ENCODE results near the gene GMDS.

Gene GMDS

DNA sequence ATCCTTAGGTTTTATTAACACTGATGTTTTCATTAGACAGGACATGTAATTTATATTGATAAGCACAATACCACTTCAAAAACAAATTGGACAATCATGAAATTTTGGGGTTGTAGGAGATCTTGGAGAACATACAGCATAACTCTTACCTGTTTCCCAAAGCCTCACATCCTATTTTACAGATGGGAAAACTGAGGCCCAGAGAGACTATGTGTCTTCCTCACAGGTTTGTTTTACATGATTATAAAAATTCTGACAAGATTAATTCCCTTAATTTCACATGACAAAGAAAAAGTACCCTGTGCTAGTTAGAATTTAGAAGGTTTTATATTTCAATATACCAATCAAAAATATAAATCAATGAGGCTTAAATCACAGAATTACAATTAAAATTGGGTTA lies 145.5 kb downstream of the GMDS start:
- no peak for TF ChIP-seq EZH2 (IDR thresholded peaks at IDR 0.05; ENCODE audit: borderline replicate concordance, low read depth, low read length, severe bottlenecking)
- TF ChIP-seq, protein P1, sequence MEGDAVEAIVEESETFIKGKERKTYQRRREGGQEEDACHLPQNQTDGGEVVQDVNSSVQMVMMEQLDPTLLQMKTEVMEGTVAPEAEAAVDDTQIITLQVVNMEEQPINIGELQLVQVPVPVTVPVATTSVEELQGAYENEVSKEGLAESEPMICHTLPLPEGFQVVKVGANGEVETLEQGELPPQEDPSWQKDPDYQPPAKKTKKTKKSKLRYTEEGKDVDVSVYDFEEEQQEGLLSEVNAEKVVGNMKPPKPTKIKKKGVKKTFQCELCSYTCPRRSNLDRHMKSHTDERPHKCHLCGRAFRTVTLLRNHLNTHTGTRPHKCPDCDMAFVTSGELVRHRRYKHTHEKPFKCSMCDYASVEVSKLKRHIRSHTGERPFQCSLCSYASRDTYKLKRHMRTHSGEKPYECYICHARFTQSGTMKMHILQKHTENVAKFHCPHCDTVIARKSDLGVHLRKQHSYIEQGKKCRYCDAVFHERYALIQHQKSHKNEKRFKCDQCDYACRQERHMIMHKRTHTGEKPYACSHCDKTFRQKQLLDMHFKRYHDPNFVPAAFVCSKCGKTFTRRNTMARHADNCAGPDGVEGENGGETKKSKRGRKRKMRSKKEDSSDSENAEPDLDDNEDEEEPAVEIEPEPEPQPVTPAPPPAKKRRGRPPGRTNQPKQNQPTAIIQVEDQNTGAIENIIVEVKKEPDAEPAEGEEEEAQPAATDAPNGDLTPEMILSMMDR (IDR thresholded peaks at IDR 0.05; ENCODE audit: borderline replicate concordance, extremely low read depth, low read length, poor library complexity, severe bottlenecking): no peak
- H2AFZ ChIP-seq (ENCODE audit: low read depth, low read length): no peak overlapping the region
- H3K36me3 ChIP-seq (ENCODE audit: insufficient read depth, low read length): no peaks in the 10 kb centered on the region
- 0 out of 2 replicates have a peak, but pooled peaks cover 3% of the 10 kb centered on the region for H3K4me1 ChIP-seq (ENCODE audit: insufficient read depth, low read length)
- H3K9ac ChIP-seq (ENCODE audit: low read depth, low read length): no peak overlapping the region
- H3K27me3 ChIP-seq (ENCODE audit: insufficient read depth, low read length, poor library complexity): no peaks in the 10 kb centered on the region
- no peaks in the 10 kb centered on the region for H3K79me2 ChIP-seq (ENCODE audit: insufficient read depth, low read length)
- no peaks in the 10 kb centered on the region for H4K20me1 ChIP-seq (ENCODE audit: insufficient read depth, low read length)
- ATAC-seq (ENCODE audit: insufficient read depth, low read depth): no peak
- H3K27ac ChIP-seq (ENCODE audit: low read length): no peak overlapping the region
- DNase-seq: no peak
- no peak overlapping the region for H3K4me3 ChIP-seq (ENCODE audit: low read depth in 1 of 2, low read length in 2 of 2)
- H3K9me3 ChIP-seq (ENCODE audit: insufficient read depth, low read length, severe bottlenecking): no peaks in the 10 kb centered on the region
- no peak overlapping the region for H3K4me2 ChIP-seq (ENCODE audit: insufficient read depth, low read length)

- Histone ChIP-seq H3K4me1 (ENCODE audit: insufficient read depth, low read length) (no peaks in the 10 kb centered on the region), H3K9ac (ENCODE audit: low read depth, low read length) (no peak overlapping the region), H3K4me2 (ENCODE audit: insufficient read depth, low read length) (no peak overlapping the region), H3K36me3 (ENCODE audit: insufficient read depth, low read length) (no peaks in the 10 kb centered on the region), H3K27me3 (ENCODE audit: insufficient read depth, low read length, poor library complexity) (no peaks in the 10 kb centered on the region), H3K79me2 (ENCODE audit: insufficient read depth, low read length) (no peaks in the 10 kb centered on the region), H3K4me3 (ENCODE audit: low read depth in 1 of 2, low read length in 2 of 2) (no peak overlapping the region), H3K9me3 (ENCODE audit: insufficient read depth, low read length, severe bottlenecking) (no peaks in the 10 kb centered on the region), H3K27ac (ENCODE audit: low read length) (no peak overlapping the region), H4K20me1 (ENCODE audit: insufficient read depth, low read length) (no peaks in the 10 kb centered on the region), H2AFZ (ENCODE audit: low read depth, low read length) (no peak overlapping the region)
- TF ChIP-seq EZH2 (IDR thresholded peaks at IDR 0.05; ENCODE audit: borderline replicate concordance, low read depth, low read length, severe bottlenecking): no peak
- TF ChIP-seq, protein P1 (IDR thresholded peaks at IDR 0.05; ENCODE audit: borderline replicate concordance, extremely low read depth, low read length, poor library complexity, severe bottlenecking): no peak
- no peak for ATAC-seq (ENCODE audit: insufficient read depth, low read depth)
- no peak for DNase-seq
These were observed 147.9 kb downstream of the GMDS start for GRCh38 chr6:2097464-2097863.

DNA sequence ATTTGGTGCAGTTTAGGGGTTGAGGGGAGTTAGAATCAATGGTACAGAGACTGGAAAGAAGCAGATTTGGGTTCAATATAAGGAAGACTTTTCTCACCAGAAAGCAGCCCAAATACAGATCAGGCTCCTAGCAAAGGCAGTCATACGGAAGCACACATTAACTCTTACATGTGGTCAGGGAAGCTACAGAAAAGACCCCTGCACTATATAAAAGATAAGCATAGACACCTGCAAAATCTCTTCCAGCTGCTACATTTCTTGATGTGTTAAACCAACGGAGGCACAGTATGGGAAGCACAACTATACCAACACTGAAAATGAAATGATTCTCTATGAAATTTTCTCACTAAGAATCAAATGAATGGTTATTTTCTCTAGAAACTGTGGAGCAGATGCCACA lies 150.8 kb downstream of the GMDS start:
- Histone ChIP-seq H3K27ac (ENCODE audit: low read length) (no peak overlapping the region), H3K9me3 (ENCODE audit: insufficient read depth, low read length, severe bottlenecking) (no peaks in the 10 kb centered on the region)
- TF ChIP-seq EZH2 (IDR thresholded peaks at IDR 0.05; ENCODE audit: borderline replicate concordance, low read depth, low read length, severe bottlenecking): no peak
- TF ChIP-seq, protein P1 (IDR thresholded peaks at IDR 0.05; ENCODE audit: borderline replicate concordance, extremely low read depth, low read length, poor library complexity, severe bottlenecking): no peak

More for the DNA sequence above, 150.8 kb downstream of the GMDS start:
- Histone ChIP-seq H3K4me1 (ENCODE audit: insufficient read depth, low read length) (no peaks in the 10 kb centered on the region), H3K4me2 (ENCODE audit: insufficient read depth, low read length) (no peak overlapping the region), H4K20me1 (ENCODE audit: insufficient read depth, low read length) (no peaks in the 10 kb centered on the region), H3K27me3 (ENCODE audit: insufficient read depth, low read length, poor library complexity) (no peaks in the 10 kb centered on the region), H3K9ac (ENCODE audit: low read depth, low read length) (no peak overlapping the region), H3K79me2 (ENCODE audit: insufficient read depth, low read length) (no peaks in the 10 kb centered on the region), H3K4me3 (ENCODE audit: low read depth in 1 of 2, low read length in 2 of 2) (no peak overlapping the region), H3K36me3 (ENCODE audit: insufficient read depth, low read length) (no peaks in the 10 kb centered on the region), H2AFZ (ENCODE audit: low read depth, low read length) (no peak overlapping the region)
- DNase-seq: no peak
- no peak for ATAC-seq (ENCODE audit: insufficient read depth, low read depth)

All from DND-41 (cell line).